Measurements from ENCODE around the gene OSTF1. TPM values are rescaled to one million over a fixed set of nuclear protein-coding genes. Genes with fewer than 3 reads are reported as not detected.

OSTF1 gene
- total RNA-seq, 1 experiment from 2014 or later = 17.8 TPM

DNA sequence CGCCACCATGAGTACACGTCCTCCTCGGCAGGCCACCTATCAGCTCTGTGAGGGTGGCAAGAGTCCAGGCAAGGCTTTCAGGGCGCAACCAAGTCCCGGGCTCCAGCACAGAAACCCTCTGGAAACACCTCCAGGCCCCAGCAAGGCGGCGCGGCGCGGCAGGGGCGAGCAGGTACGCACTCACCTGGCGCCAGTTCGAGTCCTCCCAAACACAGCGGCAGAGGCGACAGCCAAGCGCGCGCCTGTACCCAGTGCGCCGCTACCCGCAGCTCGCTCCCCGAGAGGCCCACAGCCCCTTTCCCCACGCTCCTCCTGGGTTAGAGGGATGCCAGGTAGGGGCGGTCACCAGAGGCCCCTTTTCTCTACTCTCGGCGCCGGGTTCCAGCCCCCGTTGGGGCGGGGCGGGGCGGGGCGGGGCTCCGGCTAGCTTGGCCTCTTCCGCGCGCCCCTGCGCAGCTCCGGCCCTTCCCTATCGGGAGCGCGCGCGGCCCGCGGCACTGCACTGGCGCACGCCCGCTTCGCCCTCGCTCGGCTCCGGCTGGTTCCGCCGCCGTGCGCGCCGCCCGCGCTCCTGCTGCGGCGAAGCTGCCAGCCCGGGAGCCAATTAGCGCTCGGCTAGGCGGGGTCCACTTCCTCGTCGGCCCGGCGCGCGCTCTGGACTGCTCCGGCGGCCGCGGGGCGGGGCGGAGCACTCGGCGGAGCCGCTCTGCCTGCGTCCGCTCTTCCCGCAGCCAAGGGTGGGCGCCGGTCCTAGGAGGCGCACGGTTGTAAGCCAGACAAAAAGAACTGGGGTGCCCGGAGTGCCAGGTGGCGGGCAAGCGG is at the start of gene OSTF1, which contains the start of gene NMRK1 (continued):
- TF ChIP-seq GABPB1 (CRISPR knock-in tag; IDR thresholded peaks at IDR 0.05) (no peak), FOXP1 (CRISPR knock-in tag; IDR thresholded peaks at IDR 0.05; ENCODE audit: borderline replicate concordance) (peak; percentile 58; the same call in 1 of the 2 replicates)
- TF ChIP-seq, protein P1, sequence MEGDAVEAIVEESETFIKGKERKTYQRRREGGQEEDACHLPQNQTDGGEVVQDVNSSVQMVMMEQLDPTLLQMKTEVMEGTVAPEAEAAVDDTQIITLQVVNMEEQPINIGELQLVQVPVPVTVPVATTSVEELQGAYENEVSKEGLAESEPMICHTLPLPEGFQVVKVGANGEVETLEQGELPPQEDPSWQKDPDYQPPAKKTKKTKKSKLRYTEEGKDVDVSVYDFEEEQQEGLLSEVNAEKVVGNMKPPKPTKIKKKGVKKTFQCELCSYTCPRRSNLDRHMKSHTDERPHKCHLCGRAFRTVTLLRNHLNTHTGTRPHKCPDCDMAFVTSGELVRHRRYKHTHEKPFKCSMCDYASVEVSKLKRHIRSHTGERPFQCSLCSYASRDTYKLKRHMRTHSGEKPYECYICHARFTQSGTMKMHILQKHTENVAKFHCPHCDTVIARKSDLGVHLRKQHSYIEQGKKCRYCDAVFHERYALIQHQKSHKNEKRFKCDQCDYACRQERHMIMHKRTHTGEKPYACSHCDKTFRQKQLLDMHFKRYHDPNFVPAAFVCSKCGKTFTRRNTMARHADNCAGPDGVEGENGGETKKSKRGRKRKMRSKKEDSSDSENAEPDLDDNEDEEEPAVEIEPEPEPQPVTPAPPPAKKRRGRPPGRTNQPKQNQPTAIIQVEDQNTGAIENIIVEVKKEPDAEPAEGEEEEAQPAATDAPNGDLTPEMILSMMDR (IDR thresholded peaks at IDR 0.05) = no peak
- TF ChIP-seq, protein P2, sequence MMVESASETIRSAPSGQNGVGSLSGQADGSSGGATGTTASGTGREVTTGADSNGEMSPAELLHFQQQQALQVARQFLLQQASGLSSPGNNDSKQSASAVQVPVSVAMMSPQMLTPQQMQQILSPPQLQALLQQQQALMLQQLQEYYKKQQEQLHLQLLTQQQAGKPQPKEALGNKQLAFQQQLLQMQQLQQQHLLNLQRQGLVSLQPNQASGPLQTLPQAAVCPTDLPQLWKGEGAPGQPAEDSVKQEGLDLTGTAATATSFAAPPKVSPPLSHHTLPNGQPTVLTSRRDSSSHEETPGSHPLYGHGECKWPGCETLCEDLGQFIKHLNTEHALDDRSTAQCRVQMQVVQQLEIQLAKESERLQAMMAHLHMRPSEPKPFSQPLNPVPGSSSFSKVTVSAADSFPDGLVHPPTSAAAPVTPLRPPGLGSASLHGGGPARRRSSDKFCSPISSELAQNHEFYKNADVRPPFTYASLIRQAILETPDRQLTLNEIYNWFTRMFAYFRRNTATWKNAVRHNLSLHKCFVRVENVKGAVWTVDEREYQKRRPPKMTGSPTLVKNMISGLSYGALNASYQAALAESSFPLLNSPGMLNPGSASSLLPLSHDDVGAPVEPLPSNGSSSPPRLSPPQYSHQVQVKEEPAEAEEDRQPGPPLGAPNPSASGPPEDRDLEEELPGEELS (CRISPR knock-in tag; IDR thresholded peaks at IDR 0.05) = peak; percentile 30; the same call in 1 of the 2 replicates

DNA sequence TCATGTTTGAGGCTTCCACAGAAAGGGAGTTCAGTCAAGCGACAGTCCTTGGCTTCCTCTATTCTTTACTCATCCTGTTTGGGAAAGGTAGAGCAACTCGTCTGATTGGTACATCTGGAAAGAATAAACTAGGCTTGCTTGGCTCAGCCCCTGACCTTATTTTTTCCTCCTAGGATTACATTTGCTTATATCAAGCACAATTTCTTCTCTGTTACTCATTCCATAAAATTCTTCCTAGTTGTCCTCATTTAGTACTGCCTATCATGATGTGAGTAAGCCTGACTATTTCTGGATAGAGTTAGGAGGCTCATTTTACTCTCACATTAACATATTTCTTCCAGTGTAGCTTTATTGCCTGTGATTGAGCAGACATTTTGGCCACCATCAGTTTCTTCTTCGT is 49.3 kb upstream of the OSTF1 start:
- no peak overlapping the region for H3K27ac Mint-ChIP-seq
- H3K4me3 Mint-ChIP-seq = no peak overlapping the region
- H3K36me3 Mint-ChIP-seq = no peaks in the 10 kb centered on the region
- H3K4me1 Mint-ChIP-seq = peaks cover 6% of the 10 kb centered on the region
- H3K27me3 Mint-ChIP-seq (ENCODE audit: low read depth) = no peaks in the 10 kb centered on the region
- DNase-seq (ENCODE audit: low spot score) (no peak), ATAC-seq (no peak)
- H3K9me3 Mint-ChIP-seq = peaks cover 6% of the 10 kb centered on the region
- ChIA-PET CTCF (no interaction called here), POLR2A (no interaction called here)
- TF ChIP-seq, protein P3, sequence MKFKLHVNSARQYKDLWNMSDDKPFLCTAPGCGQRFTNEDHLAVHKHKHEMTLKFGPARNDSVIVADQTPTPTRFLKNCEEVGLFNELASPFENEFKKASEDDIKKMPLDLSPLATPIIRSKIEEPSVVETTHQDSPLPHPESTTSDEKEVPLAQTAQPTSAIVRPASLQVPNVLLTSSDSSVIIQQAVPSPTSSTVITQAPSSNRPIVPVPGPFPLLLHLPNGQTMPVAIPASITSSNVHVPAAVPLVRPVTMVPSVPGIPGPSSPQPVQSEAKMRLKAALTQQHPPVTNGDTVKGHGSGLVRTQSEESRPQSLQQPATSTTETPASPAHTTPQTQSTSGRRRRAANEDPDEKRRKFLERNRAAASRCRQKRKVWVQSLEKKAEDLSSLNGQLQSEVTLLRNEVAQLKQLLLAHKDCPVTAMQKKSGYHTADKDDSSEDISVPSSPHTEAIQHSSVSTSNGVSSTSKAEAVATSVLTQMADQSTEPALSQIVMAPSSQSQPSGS (CRISPR knock-in tag; IDR thresholded peaks at IDR 0.05; ENCODE audit: borderline replicate concordance, low read depth) = no peak
- TF ChIP-seq, protein P4, sequence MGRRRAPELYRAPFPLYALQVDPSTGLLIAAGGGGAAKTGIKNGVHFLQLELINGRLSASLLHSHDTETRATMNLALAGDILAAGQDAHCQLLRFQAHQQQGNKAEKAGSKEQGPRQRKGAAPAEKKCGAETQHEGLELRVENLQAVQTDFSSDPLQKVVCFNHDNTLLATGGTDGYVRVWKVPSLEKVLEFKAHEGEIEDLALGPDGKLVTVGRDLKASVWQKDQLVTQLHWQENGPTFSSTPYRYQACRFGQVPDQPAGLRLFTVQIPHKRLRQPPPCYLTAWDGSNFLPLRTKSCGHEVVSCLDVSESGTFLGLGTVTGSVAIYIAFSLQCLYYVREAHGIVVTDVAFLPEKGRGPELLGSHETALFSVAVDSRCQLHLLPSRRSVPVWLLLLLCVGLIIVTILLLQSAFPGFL (CRISPR knock-in tag; IDR thresholded peaks at IDR 0.05; ENCODE audit: borderline replicate concordance) = no peak
- TF ChIP-seq, protein P5, sequence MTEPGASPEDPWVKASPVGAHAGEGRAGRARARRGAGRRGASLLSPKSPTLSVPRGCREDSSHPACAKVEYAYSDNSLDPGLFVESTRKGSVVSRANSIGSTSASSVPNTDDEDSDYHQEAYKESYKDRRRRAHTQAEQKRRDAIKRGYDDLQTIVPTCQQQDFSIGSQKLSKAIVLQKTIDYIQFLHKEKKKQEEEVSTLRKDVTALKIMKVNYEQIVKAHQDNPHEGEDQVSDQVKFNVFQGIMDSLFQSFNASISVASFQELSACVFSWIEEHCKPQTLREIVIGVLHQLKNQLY (CRISPR knock-in tag; IDR thresholded peaks at IDR 0.05) = no peak
- TF ChIP-seq, protein P6, sequence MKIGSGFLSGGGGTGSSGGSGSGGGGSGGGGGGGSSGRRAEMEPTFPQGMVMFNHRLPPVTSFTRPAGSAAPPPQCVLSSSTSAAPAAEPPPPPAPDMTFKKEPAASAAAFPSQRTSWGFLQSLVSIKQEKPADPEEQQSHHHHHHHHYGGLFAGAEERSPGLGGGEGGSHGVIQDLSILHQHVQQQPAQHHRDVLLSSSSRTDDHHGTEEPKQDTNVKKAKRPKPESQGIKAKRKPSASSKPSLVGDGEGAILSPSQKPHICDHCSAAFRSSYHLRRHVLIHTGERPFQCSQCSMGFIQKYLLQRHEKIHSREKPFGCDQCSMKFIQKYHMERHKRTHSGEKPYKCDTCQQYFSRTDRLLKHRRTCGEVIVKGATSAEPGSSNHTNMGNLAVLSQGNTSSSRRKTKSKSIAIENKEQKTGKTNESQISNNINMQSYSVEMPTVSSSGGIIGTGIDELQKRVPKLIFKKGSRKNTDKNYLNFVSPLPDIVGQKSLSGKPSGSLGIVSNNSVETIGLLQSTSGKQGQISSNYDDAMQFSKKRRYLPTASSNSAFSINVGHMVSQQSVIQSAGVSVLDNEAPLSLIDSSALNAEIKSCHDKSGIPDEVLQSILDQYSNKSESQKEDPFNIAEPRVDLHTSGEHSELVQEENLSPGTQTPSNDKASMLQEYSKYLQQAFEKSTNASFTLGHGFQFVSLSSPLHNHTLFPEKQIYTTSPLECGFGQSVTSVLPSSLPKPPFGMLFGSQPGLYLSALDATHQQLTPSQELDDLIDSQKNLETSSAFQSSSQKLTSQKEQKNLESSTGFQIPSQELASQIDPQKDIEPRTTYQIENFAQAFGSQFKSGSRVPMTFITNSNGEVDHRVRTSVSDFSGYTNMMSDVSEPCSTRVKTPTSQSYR (CRISPR knock-in tag; IDR thresholded peaks at IDR 0.05) = no peak
- TF ChIP-seq ELF4 (CRISPR knock-in tag; IDR thresholded peaks at IDR 0.05; ENCODE audit: low read depth) = no peak
- no peak for TF ChIP-seq ZNF121 (CRISPR knock-in tag; IDR thresholded peaks at IDR 0.05)
- TF ChIP-seq SOX15 (CRISPR knock-in tag; IDR thresholded peaks at IDR 0.05) = no peak
- TF ChIP-seq, protein P1 (IDR thresholded peaks at IDR 0.05) = no peak
- TF ChIP-seq, protein P7, sequence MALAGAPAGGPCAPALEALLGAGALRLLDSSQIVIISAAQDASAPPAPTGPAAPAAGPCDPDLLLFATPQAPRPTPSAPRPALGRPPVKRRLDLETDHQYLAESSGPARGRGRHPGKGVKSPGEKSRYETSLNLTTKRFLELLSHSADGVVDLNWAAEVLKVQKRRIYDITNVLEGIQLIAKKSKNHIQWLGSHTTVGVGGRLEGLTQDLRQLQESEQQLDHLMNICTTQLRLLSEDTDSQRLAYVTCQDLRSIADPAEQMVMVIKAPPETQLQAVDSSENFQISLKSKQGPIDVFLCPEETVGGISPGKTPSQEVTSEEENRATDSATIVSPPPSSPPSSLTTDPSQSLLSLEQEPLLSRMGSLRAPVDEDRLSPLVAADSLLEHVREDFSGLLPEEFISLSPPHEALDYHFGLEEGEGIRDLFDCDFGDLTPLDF (CRISPR knock-in tag; IDR thresholded peaks at IDR 0.05) = no peak
- no peak for TF ChIP-seq JUN (CRISPR knock-in tag; IDR thresholded peaks at IDR 0.05)
- TF ChIP-seq SP1 (CRISPR knock-in tag; conservative IDR thresholded peaks at IDR 0.05) = no peak
- no peak for TF ChIP-seq TEAD4 (CRISPR knock-in tag; IDR thresholded peaks at IDR 0.05)
- TF ChIP-seq, protein P8, sequence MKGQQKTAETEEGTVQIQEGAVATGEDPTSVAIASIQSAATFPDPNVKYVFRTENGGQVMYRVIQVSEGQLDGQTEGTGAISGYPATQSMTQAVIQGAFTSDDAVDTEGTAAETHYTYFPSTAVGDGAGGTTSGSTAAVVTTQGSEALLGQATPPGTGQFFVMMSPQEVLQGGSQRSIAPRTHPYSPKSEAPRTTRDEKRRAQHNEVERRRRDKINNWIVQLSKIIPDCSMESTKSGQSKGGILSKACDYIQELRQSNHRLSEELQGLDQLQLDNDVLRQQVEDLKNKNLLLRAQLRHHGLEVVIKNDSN (CRISPR knock-in tag; IDR thresholded peaks at IDR 0.05) = no peak

Measured in WTC11 (cell line).